Fibroblast of the aortic adventitia (primary cell): Measurements from ENCODE around the gene IGSF23. TPM values are rescaled to one million over a fixed set of nuclear protein-coding genes. Genes with fewer than 3 reads are reported as not detected.
A peak's percentile ranks its signal among the peaks of the same experiment; 100 is the strongest.
"Not testable (repeated sequence)": the region's sequence is repeated elsewhere in the genome, so short reads cannot be mapped to it uniquely, and the experiment has no call there.

Experiments used
- DNase-seq: peaks from one replicate; pipeline ENCODE4 v3.0.0-alpha.2; 2010; ENCODE audit warnings: low read depth
- H3K4me3 ChIP-seq: 2 replicates; pipeline ENCODE4 v1.5.1; 2011; ENCODE audit warnings: low read depth, mild to moderate bottlenecking, control low read depth, low read length, moderate library complexity
- CTCF ChIP-seq: IDR thresholded peaks from 2 replicates; pipeline ENCODE4 v1.5.1; 2011; ENCODE audit warnings: mild to moderate bottlenecking, low read length, control low read depth, inconsistent platforms; ENCODE audit not compliant: insufficient read depth
- total RNA-seq: library from RNA; depleted of rRNA; stranded (reverse); fragments of >200 nt; gene quantifications from 2 replicates; pipeline ENCODE4 v1.2.3, GENCODE V29; 2012; ENCODE audit warnings: low replicate concordance

The IGSF23 gene
- total RNA-seq, 1 donor, result not detected

- peak; percentile 63 for TF ChIP-seq CTCF
- peak; percentile 52 for DNase-seq
- not testable (repeated sequence) for H3K4me3 ChIP-seq
Measured at GRCh38 chr19:44610497-44610896, 2.9 kb upstream of the IGSF23 start.

- no peak for TF ChIP-seq CTCF
- no peak overlapping the region for H3K4me3 ChIP-seq
- no peak for DNase-seq
Measured at GRCh38 chr19:44611812-44612295, 1.5 kb upstream of the IGSF23 start.

- no peak for TF ChIP-seq CTCF
- no peak for DNase-seq
- H3K4me3 ChIP-seq, result no peak overlapping the region
Measured at GRCh38 chr19:44614313-44614712, 950 bp downstream of the IGSF23 start.

DNA sequence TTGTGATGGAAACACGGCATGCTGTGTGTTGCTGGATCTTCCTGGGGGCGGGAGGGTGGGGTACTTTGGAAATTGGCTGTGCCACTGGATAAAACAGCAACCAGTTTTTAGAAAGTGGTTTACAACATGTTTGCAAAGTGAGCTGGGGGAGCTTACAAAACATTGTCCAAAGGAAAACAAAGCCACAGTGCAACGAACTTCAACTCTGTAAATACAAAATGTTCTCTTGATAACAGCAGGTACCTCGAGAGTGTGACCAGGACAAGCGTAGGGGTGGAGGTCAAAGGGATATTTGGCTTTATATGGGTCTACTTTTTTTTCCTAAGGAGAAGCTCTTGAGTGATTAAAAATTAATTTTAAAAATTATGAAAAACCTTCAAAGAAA lies 2.5 kb downstream of the IGSF23 start:
- DNase-seq, result no peak
- no peak for TF ChIP-seq CTCF
- no peak overlapping the region for H3K4me3 ChIP-seq

DNA sequence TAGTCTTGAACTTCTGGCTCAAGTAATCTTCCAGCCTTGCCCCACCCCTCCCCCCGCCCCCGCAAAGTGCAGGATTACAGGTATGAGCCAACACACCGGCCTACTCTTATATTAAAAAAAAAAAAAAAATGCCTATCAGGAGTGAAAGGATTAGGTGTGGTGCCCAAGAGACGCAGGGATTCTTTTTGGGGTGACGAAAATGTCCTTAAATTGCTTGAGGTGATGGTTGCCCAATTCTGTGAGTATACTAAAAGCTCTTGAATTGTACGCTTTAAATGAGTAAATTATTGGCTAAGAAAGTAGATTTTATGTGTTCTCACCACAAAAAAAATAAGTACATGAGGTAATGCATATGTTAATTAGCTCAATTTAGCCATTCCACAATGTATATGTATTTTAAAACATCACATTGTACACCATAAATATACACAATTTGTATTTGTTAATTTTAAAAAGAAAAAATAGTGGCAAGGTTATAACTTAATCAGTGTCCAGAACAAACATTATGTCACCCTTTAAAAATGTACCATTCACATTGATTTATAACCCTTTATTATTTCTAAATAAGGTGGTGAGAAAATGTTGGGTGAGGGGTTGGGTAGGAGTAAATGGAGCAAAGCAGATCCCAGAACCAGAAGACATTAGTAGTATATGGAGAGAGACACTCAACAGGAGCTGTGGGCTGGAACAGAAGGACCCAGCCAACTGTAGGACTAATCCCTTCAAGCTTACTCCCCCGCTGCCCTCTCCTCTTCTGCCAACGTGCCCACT lies 3.9 kb downstream of the IGSF23 start:
- DNase-seq, result no peak

GRCh38 chr19:44618640-44619357 lies 5.4 kb downstream of the IGSF23 start:
- no peak for TF ChIP-seq CTCF
- H3K4me3 ChIP-seq, result no peak overlapping the region
- DNase-seq, result no peak

More for the DNA sequence above, 3.9 kb downstream of the IGSF23 start:
- TF ChIP-seq CTCF, result no peak
- no peak overlapping the region for H3K4me3 ChIP-seq
